Liver (tissue), 9 donors: ENCODE measurements around the gene DMPK. TPM values are rescaled to one million over a fixed set of nuclear protein-coding genes. Genes with fewer than 3 reads are reported as not detected.

Experiments used
- DNase-seq: peaks from one replicate; pipeline ENCODE4 v3.0.0-alpha.2; 2017; ENCODE audit warnings: low spot score
- H3K27ac ChIP-seq, 2 donors: one replicate each; pipeline ENCODE4 v1.7.0; 2013; ENCODE audit warnings: inconsistent platforms in 2 of 2, low read length in 2 of 2, control low read depth in 1 of 2, low read depth in 1 of 2, mild to moderate bottlenecking in 1 of 2
- H3K27me3 ChIP-seq, 4 donors: one replicate each; pipeline versions ENCODE4 v1.6.1 to v1.7.0; 2013; ENCODE audit warnings: low read length in 3 of 4, inconsistent platforms in 1 of 4, mild to moderate bottlenecking in 1 of 4, moderate library complexity in 1 of 4; ENCODE audit not compliant: control insufficient read depth in 4 of 4, insufficient read depth in 4 of 4
- H3K36me3 ChIP-seq, 4 donors: one replicate each; pipeline versions ENCODE4 v1.6.1 to v1.7.0; 2013; ENCODE audit warnings: low read length in 3 of 4, mild to moderate bottlenecking in 3 of 4, low read depth in 1 of 4, moderate library complexity in 1 of 4; ENCODE audit not compliant: control insufficient read depth in 4 of 4, insufficient read depth in 3 of 4
- H3K4me1 ChIP-seq, 4 donors: one replicate each; pipeline versions ENCODE4 v1.6.1 to v1.7.0; 2013; ENCODE audit warnings: low read length in 3 of 4, mild to moderate bottlenecking in 3 of 4, moderate library complexity in 1 of 4; ENCODE audit not compliant: control insufficient read depth in 4 of 4, insufficient read depth in 4 of 4
- H3K4me3 ChIP-seq, 3 donors: one replicate each; pipeline versions ENCODE4 v1.6.1 to v1.7.0; 2013; ENCODE audit warnings: low read length in 3 of 3, control low read depth in 1 of 3, low read depth in 1 of 3, mild to moderate bottlenecking in 1 of 3
- H3K9ac ChIP-seq, 2 donors: one replicate each; pipeline ENCODE4 v1.7.0; 2013; ENCODE audit warnings: low read length in 2 of 2, mild to moderate bottlenecking in 2 of 2, moderate library complexity in 2 of 2, control low read depth in 1 of 2, low read depth in 1 of 2
- H3K9me3 ChIP-seq, 4 donors: one replicate each; pipeline versions ENCODE4 v1.6.1 to v1.7.0; 2013; ENCODE audit warnings: low read length in 3 of 4; ENCODE audit not compliant: control insufficient read depth in 4 of 4
- ATF3 ChIP-seq: IDR thresholded peaks from 2 replicates; pipeline ENCODE4 v1.6.1; 2016; ENCODE audit warnings: antibody characterized with exemption
- EGR1 ChIP-seq, 2 donors: IDR thresholded peaks; 2 replicates each; pipeline ENCODE4 v1.6.1; 2016 to 2018; ENCODE audit warnings: antibody characterized with exemption in 2 of 2, low read depth in 2 of 2
- FOXA1 ChIP-seq: IDR thresholded peaks from 2 replicates; pipeline ENCODE4 v1.6.1; 2016; ENCODE audit warnings: antibody characterized with exemption
- FOXA2 ChIP-seq: IDR thresholded peaks from 2 replicates; pipeline ENCODE4 v1.6.1; 2016; ENCODE audit warnings: antibody characterized with exemption
- GABPA ChIP-seq, 2 donors: IDR thresholded peaks in 1 of 2; conservative IDR thresholded peaks in 1 of 2; 2 replicates each; pipeline ENCODE4 v1.6.1; 2016; ENCODE audit warnings: antibody characterized with exemption in 2 of 2, mild to moderate bottlenecking in 1 of 2, moderate library complexity in 1 of 2
- HNF4A ChIP-seq, 2 donors: conservative IDR thresholded peaks; 2 replicates each; pipeline ENCODE4 v1.6.1; 2016; ENCODE audit warnings: antibody characterized with exemption in 2 of 2, mild to moderate bottlenecking in 2 of 2
- JUND ChIP-seq, 2 donors: IDR thresholded peaks; 2 replicates each; pipeline ENCODE4 v1.6.1; 2016; ENCODE audit warnings: antibody characterized with exemption in 2 of 2
- RAD21 ChIP-seq, 2 donors: IDR thresholded peaks; 2 replicates each; pipeline ENCODE4 v1.6.1; 2016; ENCODE audit warnings: antibody characterized with exemption in 2 of 2, mild to moderate bottlenecking in 2 of 2
- RXRA ChIP-seq, 2 donors: IDR thresholded peaks; 2 replicates each; pipeline ENCODE4 v1.6.1; 2017 to 2018; ENCODE audit warnings: antibody characterized with exemption in 2 of 2, mild to moderate bottlenecking in 1 of 2
- TAF1 ChIP-seq: conservative IDR thresholded peaks from 2 replicates; pipeline ENCODE4 v1.6.1; 2016; ENCODE audit warnings: antibody characterized with exemption, mild to moderate bottlenecking
- YY1 ChIP-seq: IDR thresholded peaks from 2 replicates; pipeline ENCODE4 v1.6.1; 2016; ENCODE audit warnings: antibody characterized with exemption, mild to moderate bottlenecking
- WGBS: extraction: QIAGEN DNeasy Blood & Tissue Kit; methylation state at CpG from one replicate; pipeline ENCODE4 v1.1.7; 2013; 5-methylcytosine and 5-hydroxymethylcytosine counted together
- polyA plus RNA-seq, 2 donors: library from polyadenylated mRNA; stranded (reverse) in 1 of 2; unstranded in 1 of 2; fragments of 200-250 nt in 1 of 2; fragments of >200 nt in 1 of 2; fragmentation: Nextera tagmentation in 1 of 2; extraction: Ambion mirVana in 1 of 2; gene quantifications; one replicate each; pipeline versions ENCODE4 v1.2.1 to v1.2.3, GENCODE V29; 2013 to 2015
- total RNA-seq, 2 donors: library from RNA; depleted of rRNA; stranded (reverse); fragments of >200 nt; gene quantifications; one replicate each; pipeline ENCODE4 v1.2.3, GENCODE V29; 2014
- TF ChIP-seq, protein P1 (sequence below): IDR thresholded peaks from 2 replicates; pipeline ENCODE4 v1.6.1; 2016; ENCODE audit warnings: antibody characterized with exemption, mild to moderate bottlenecking
- TF ChIP-seq, protein P2 (sequence below): fragments of 150-350 bp; IDR thresholded peaks from 2 replicates; pipeline ENCODE4 v1.5.1; 2017; ENCODE audit warnings: improper control_type of control experiment, low read depth, low read length; ENCODE audit not compliant: missing input control
- TF ChIP-seq, protein P3 (sequence below): IDR thresholded peaks from 2 replicates; pipeline ENCODE4 v1.6.1; 2016; ENCODE audit warnings: antibody characterized with exemption
- TF ChIP-seq, protein P4 (sequence below): IDR thresholded peaks from 2 replicates; pipeline ENCODE4 v1.6.1; 2016; ENCODE audit warnings: antibody characterized with exemption
- donor health status: healthy.
- donor health status: healthy.
- donor health status: healthy.
- donor health status: healthy.
- donor health status: healthy.

DMPK gene
- total and polyA plus RNA-seq, 4 donors = 1.8 to 12.5 (median 6.1) TPM

- 61% methylated on average over 43 of the region's 44 CpGs for WGBS
- Histone ChIP-seq H3K27ac (no peak overlapping the region), H3K36me3 (peaks cover 2 to 20% (median 5%) of the 10 kb centered on the region in 4 donors)
Observed at GRCh38 chr19:45815481-45816216, 33.4 kb upstream of the DMPK start.

More at GRCh38 chr19:45815481-45816216, 33.4 kb upstream of the DMPK start:
- no peak for DNase-seq
- Histone ChIP-seq H3K27me3 (no peaks in the 10 kb centered on the region), H3K4me3 (no peak overlapping the region), H3K9me3 (no peaks in the 10 kb centered on the region), H3K4me1 (peaks cover 0 to 7% (median 0%) of the 10 kb centered on the region in 4 donors), H3K9ac (no peak overlapping the region)
- no peak for TF ChIP-seq HNF4A (conservative IDR thresholded peaks at IDR 0.05)
- TF ChIP-seq RXRA (IDR thresholded peaks at IDR 0.05) = no peak
- TF ChIP-seq TAF1 = no peak
- no peak for TF ChIP-seq FOXA1
- TF ChIP-seq EGR1 (IDR thresholded peaks at IDR 0.05; ENCODE audit: low read depth in 2 of 2) = no peak
- no peak for TF ChIP-seq FOXA2
- TF ChIP-seq YY1 = no peak
- TF ChIP-seq ATF3 = no peak
- TF ChIP-seq, protein P1, sequence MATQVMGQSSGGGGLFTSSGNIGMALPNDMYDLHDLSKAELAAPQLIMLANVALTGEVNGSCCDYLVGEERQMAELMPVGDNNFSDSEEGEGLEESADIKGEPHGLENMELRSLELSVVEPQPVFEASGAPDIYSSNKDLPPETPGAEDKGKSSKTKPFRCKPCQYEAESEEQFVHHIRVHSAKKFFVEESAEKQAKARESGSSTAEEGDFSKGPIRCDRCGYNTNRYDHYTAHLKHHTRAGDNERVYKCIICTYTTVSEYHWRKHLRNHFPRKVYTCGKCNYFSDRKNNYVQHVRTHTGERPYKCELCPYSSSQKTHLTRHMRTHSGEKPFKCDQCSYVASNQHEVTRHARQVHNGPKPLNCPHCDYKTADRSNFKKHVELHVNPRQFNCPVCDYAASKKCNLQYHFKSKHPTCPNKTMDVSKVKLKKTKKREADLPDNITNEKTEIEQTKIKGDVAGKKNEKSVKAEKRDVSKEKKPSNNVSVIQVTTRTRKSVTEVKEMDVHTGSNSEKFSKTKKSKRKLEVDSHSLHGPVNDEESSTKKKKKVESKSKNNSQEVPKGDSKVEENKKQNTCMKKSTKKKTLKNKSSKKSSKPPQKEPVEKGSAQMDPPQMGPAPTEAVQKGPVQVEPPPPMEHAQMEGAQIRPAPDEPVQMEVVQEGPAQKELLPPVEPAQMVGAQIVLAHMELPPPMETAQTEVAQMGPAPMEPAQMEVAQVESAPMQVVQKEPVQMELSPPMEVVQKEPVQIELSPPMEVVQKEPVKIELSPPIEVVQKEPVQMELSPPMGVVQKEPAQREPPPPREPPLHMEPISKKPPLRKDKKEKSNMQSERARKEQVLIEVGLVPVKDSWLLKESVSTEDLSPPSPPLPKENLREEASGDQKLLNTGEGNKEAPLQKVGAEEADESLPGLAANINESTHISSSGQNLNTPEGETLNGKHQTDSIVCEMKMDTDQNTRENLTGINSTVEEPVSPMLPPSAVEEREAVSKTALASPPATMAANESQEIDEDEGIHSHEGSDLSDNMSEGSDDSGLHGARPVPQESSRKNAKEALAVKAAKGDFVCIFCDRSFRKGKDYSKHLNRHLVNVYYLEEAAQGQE = no peak
- TF ChIP-seq, protein P2, sequence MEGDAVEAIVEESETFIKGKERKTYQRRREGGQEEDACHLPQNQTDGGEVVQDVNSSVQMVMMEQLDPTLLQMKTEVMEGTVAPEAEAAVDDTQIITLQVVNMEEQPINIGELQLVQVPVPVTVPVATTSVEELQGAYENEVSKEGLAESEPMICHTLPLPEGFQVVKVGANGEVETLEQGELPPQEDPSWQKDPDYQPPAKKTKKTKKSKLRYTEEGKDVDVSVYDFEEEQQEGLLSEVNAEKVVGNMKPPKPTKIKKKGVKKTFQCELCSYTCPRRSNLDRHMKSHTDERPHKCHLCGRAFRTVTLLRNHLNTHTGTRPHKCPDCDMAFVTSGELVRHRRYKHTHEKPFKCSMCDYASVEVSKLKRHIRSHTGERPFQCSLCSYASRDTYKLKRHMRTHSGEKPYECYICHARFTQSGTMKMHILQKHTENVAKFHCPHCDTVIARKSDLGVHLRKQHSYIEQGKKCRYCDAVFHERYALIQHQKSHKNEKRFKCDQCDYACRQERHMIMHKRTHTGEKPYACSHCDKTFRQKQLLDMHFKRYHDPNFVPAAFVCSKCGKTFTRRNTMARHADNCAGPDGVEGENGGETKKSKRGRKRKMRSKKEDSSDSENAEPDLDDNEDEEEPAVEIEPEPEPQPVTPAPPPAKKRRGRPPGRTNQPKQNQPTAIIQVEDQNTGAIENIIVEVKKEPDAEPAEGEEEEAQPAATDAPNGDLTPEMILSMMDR = no peak
- TF ChIP-seq RAD21 (IDR thresholded peaks at IDR 0.05) = no peak
- TF ChIP-seq, protein P3, sequence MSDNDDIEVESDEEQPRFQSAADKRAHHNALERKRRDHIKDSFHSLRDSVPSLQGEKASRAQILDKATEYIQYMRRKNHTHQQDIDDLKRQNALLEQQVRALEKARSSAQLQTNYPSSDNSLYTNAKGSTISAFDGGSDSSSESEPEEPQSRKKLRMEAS = no peak
- TF ChIP-seq GABPA (IDR thresholded peaks at IDR 0.05 in 1 of 2, conservative IDR thresholded peaks at IDR 0.05 in 1 of 2) = no peak
- TF ChIP-seq, protein P4, sequence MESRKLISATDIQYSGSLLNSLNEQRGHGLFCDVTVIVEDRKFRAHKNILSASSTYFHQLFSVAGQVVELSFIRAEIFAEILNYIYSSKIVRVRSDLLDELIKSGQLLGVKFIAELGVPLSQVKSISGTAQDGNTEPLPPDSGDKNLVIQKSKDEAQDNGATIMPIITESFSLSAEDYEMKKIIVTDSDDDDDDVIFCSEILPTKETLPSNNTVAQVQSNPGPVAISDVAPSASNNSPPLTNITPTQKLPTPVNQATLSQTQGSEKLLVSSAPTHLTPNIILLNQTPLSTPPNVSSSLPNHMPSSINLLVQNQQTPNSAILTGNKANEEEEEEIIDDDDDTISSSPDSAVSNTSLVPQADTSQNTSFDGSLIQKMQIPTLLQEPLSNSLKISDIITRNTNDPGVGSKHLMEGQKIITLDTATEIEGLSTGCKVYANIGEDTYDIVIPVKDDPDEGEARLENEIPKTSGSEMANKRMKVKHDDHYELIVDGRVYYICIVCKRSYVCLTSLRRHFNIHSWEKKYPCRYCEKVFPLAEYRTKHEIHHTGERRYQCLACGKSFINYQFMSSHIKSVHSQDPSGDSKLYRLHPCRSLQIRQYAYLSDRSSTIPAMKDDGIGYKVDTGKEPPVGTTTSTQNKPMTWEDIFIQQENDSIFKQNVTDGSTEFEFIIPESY = no peak
- TF ChIP-seq JUND (IDR thresholded peaks at IDR 0.05) = no peak
